Measurements from ENCODE around the gene OXTR. TPM values are rescaled to one million over a fixed set of nuclear protein-coding genes. Genes with fewer than 3 reads are reported as not detected.
"Not testable (repeated sequence)": the region's sequence is repeated elsewhere in the genome, so short reads cannot be mapped to it uniquely, and the experiment has no call there.

The OXTR gene
- total and polyA plus RNA-seq, 2 experiments from 2014 or later, result 128 to 340 TPM

DNA sequence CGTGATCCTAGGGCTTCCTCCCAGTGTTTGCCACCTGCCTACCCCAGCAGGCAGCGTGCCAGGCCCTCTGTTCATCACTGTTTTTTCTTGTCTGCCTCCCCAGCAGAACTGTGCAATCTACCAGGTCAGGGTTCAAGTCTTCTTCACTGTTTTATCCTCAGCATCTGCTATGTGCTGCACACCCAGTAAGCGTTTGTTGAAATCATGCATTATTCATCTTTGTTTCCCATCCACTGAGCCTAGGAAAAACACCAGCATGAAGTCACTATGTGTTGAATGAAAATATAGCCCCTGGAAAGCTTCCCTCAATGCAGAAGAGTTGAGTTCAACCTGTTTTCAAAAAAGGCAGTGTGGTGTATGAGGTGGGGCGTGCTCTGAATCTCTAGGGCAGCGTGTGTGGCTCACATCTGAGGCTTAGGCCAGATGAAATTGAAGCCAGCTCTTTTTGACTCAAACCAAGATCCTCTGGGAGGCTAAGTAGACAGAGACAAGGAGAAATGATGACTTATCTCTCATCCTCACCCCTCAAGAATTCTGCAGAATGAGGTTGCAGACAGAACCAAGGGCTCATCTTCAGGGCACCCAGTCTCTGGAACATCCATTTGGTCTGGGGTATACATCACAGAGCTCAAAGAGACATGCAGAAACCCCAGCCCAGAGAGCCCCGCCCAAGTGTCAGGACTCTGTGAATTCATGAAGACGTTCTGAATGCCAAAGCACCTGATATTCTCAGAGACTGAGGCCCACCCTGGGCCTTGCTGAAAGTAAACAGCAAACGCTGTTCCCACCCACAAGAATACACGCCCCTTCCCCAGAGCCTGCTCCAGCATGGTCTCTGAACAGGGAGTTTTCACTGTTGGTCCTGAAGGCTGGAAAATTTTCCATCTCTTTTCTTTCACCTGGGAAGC is 41.6 kb downstream of the OXTR start:
- Histone ChIP-seq H3K9me2 (ENCODE audit: insufficient read depth) (no peaks in the 10 kb centered on the region), H3F3A (ENCODE audit: insufficient read depth) (peaks cover 4% of the 10 kb centered on the region; the same call in 1 of the 2 replicates), H4K20me1 (ENCODE audit: insufficient read depth) (no peaks in the 10 kb centered on the region), H3K9me3 (ENCODE audit: low read depth) (no peaks in the 10 kb centered on the region), H3K4me3 (no peak overlapping the region), H3K79me2 (ENCODE audit: insufficient read depth) (no peaks in the 10 kb centered on the region), H3K27me3 (replicated peaks; ENCODE audit: insufficient read depth) (no peaks in the 10 kb centered on the region), H3K27ac (no peak overlapping the region), H3K4me2 (ENCODE audit: unreplicated experiment) (no peak overlapping the region), H3K9ac (no peak overlapping the region), H3K36me3 (ENCODE audit: low read depth) (no peaks in the 10 kb centered on the region), H2AFZ (no peak overlapping the region), H3K4me1 (ENCODE audit: insufficient read depth) (0 out of 2 replicates have a peak, but pooled peaks cover 6% of the 10 kb centered on the region)
- no peak for TF ChIP-seq EZH2 (IDR thresholded peaks at IDR 0.05; ENCODE audit: insufficient read depth, poor library complexity, severe bottlenecking)
- TF ChIP-seq EZH2phosphoT487 (IDR thresholded peaks at IDR 0.05; ENCODE audit: insufficient read depth, low read depth), result no peak
- peak; percentile 37 for DNase-seq
- 57 to 59% methylated on average over 9 of the region's 9 CpGs for WGBS, 2 experiments (ENCODE audit: low coverage in 1 of 2, low lambda C conversion rate in 2 of 2, missing lambda C conversion rate in 2 of 2)
- in situ Hi-C loops (cut with MboI), result no loop called here

GRCh38 chr3:8724108-8724752 is 45.2 kb downstream of the OXTR start:
- Histone ChIP-seq H3K27me3 (replicated peaks; ENCODE audit: insufficient read depth) (no peaks in the 10 kb centered on the region), H3K9me3 (ENCODE audit: low read depth) (no peaks in the 10 kb centered on the region), H3K4me3 (no peak overlapping the region), H4K20me1 (ENCODE audit: insufficient read depth) (no peaks in the 10 kb centered on the region), H3K27ac (no peak overlapping the region), H3F3A (ENCODE audit: insufficient read depth) (no peaks in the 10 kb centered on the region), H3K9me2 (ENCODE audit: insufficient read depth) (no peaks in the 10 kb centered on the region), H3K4me2 (ENCODE audit: unreplicated experiment) (no peak overlapping the region), H3K79me2 (ENCODE audit: insufficient read depth) (no peaks in the 10 kb centered on the region), H3K36me3 (ENCODE audit: low read depth) (no peaks in the 10 kb centered on the region), H2AFZ (no peak overlapping the region), H3K4me1 (ENCODE audit: insufficient read depth) (no peaks in the 10 kb centered on the region), H3K9ac (no peak overlapping the region)
- 72 to 80% methylated on average over 3 of the region's 3 CpGs for WGBS, 2 experiments (ENCODE audit: low coverage in 1 of 2, low lambda C conversion rate in 2 of 2, missing lambda C conversion rate in 2 of 2)
- TF ChIP-seq EZH2 (IDR thresholded peaks at IDR 0.05; ENCODE audit: insufficient read depth, poor library complexity, severe bottlenecking) (no peak), EZH2phosphoT487 (IDR thresholded peaks at IDR 0.05; ENCODE audit: insufficient read depth, low read depth) (no peak)
- no peak for DNase-seq
- in situ Hi-C loops (cut with MboI), result no loop called here

- H2AFZ ChIP-seq, result no peak overlapping the region
- TF ChIP-seq EZH2 (IDR thresholded peaks at IDR 0.05; ENCODE audit: insufficient read depth, poor library complexity, severe bottlenecking) (no peak), EZH2phosphoT487 (IDR thresholded peaks at IDR 0.05; ENCODE audit: insufficient read depth, low read depth) (no peak)
- no peak for DNase-seq
- in situ Hi-C loops (cut with MboI), result no loop called here
- H3K4me1 ChIP-seq (ENCODE audit: insufficient read depth), result no peaks in the 10 kb centered on the region
- no peaks in the 10 kb centered on the region for H3F3A ChIP-seq (ENCODE audit: insufficient read depth)
- H3K4me2 ChIP-seq (ENCODE audit: unreplicated experiment), result no peak overlapping the region
- no peaks in the 10 kb centered on the region for H4K20me1 ChIP-seq (ENCODE audit: insufficient read depth)
- H3K79me2 ChIP-seq (ENCODE audit: insufficient read depth), result no peaks in the 10 kb centered on the region
- H3K27ac ChIP-seq, result no peak overlapping the region
- no peaks in the 10 kb centered on the region for H3K27me3 ChIP-seq (replicated peaks; ENCODE audit: insufficient read depth)
- 76 to 80% methylated on average over 3 of the region's 3 CpGs for WGBS, 2 experiments (ENCODE audit: low coverage in 1 of 2, low lambda C conversion rate in 2 of 2, missing lambda C conversion rate in 2 of 2)
- H3K9me3 ChIP-seq (ENCODE audit: low read depth), result no peaks in the 10 kb centered on the region
- H3K9me2 ChIP-seq (ENCODE audit: insufficient read depth), result no peaks in the 10 kb centered on the region
- H3K36me3 ChIP-seq (ENCODE audit: low read depth), result no peaks in the 10 kb centered on the region
- no peak overlapping the region for H3K9ac ChIP-seq
- H3K4me3 ChIP-seq, result no peak overlapping the region
These were observed 45.8 kb downstream of the OXTR start for GRCh38 chr3:8723612-8724011.

- no peak for DNase-seq
- TF ChIP-seq EZH2phosphoT487 (IDR thresholded peaks at IDR 0.05; ENCODE audit: insufficient read depth, low read depth), result no peak
- TF ChIP-seq EZH2 (IDR thresholded peaks at IDR 0.05; ENCODE audit: insufficient read depth, poor library complexity, severe bottlenecking), result no peak
- no peaks in the 10 kb centered on the region for H3K9me3 ChIP-seq (ENCODE audit: low read depth)
- H3K4me2 ChIP-seq (ENCODE audit: unreplicated experiment), result no peak overlapping the region
- no peak overlapping the region for H3K4me3 ChIP-seq
- no peaks in the 10 kb centered on the region for H4K20me1 ChIP-seq (ENCODE audit: insufficient read depth)
- H3F3A ChIP-seq (ENCODE audit: insufficient read depth), result no peaks in the 10 kb centered on the region
- no peaks in the 10 kb centered on the region for H3K4me1 ChIP-seq (ENCODE audit: insufficient read depth)
- no peak overlapping the region for H3K27ac ChIP-seq
- H3K27me3 ChIP-seq (replicated peaks; ENCODE audit: insufficient read depth), result no peaks in the 10 kb centered on the region
- H2AFZ ChIP-seq, result no peak overlapping the region
- no peak overlapping the region for H3K9ac ChIP-seq
- no peaks in the 10 kb centered on the region for H3K9me2 ChIP-seq (ENCODE audit: insufficient read depth)
- in situ Hi-C loops (cut with MboI), result no loop called here
- H3K36me3 ChIP-seq (ENCODE audit: low read depth), result no peaks in the 10 kb centered on the region
- WGBS, 2 experiments (ENCODE audit: low coverage in 1 of 2, low lambda C conversion rate in 2 of 2, missing lambda C conversion rate in 2 of 2), result 63 to 69% methylated on average over 5 of the region's 5 CpGs
- no peaks in the 10 kb centered on the region for H3K79me2 ChIP-seq (ENCODE audit: insufficient read depth)
These were observed 46.6 kb downstream of the OXTR start for GRCh38 chr3:8722808-8723207.

DNA sequence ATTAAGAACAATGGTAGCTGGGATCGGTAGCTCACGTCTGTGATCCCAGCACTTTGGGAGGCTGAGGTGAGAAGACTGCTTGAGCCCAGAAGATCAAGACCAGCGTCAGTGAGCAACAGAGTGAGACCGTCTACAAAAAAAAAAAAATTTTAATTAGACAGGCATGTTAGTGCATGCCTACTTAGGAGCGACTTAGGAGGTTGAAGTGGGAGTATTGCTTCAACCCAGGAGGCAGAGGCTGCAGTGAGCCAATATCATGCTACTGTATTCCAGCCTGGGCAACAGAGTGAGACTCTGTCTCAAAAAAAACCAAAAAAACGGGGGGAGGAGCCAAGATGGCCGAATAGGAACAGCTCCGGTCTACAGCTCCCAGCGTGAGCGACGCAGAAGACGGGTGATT is 53.7 kb downstream of the OXTR start:
- H3K9ac ChIP-seq; H3K4me3 ChIP-seq; DNase-seq; H2AFZ ChIP-seq; H3K79me2 ChIP-seq (ENCODE audit: insufficient read depth); H4K20me1 ChIP-seq (ENCODE audit: insufficient read depth); H3K9me3 ChIP-seq (ENCODE audit: low read depth); in situ Hi-C loops (cut with MboI); H3K36me3 ChIP-seq (ENCODE audit: low read depth); H3K4me2 ChIP-seq (ENCODE audit: unreplicated experiment); H3K27ac ChIP-seq; H3K9me2 ChIP-seq (ENCODE audit: insufficient read depth); H3K27me3 ChIP-seq (replicated peaks; ENCODE audit: insufficient read depth); H3F3A ChIP-seq (ENCODE audit: insufficient read depth): not testable (repeated sequence)
- peaks cover 15% of the 10 kb centered on the region for H3K4me1 ChIP-seq (ENCODE audit: insufficient read depth)
- WGBS, 2 experiments (ENCODE audit: low coverage in 1 of 2, low lambda C conversion rate in 2 of 2, missing lambda C conversion rate in 2 of 2), result 80 to 82% methylated on average over 12 of the region's 12 CpGs
